GM18508 (cell line): ENCODE results near the gene CCDC9.
"Not testable (repeated sequence)": the region's sequence is repeated elsewhere in the genome, so short reads cannot be mapped to it uniquely, and the experiment has no call there.

ENCODE experiments used
- ATAC-seq: cut with Tn5 transposase; IDR thresholded peaks from one replicate; pipeline ENCODE4 v1.9.1; 2021; ENCODE audit warnings: moderate number of reproducible peaks; ENCODE audit not compliant: insufficient read depth, unreplicated experiment

CCDC9 gene

DNA sequence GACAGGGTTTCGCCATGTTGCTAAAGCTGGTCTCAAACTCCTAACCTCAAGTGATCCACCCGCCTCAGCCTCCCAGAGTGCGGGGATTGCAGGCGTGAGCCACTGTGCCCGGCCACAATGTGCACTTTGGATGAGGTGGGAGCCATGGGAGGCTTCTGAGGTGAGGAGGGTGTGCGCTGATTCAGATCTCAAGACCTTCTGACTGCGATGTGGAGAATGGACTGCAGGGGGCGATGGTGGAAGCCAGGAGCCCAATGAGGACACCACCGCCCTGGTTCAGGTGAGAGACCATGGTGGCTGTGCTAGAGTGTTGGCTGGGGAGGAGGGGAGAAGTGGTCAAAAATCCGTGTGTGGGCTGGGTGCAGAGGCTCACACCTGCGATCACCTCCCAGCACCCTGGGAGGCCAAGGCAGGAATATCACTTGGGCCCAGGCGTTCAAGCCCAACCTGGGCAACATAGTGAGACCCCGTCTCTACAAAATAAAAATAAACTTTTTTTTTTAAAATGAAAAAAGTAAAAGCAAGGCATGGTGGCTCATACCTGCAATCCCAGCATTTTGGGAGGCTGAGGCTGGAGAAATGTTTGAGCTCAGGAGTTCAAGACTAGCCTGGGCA lies 24.0 kb downstream of the CCDC9 start:
- ATAC-seq, result no peak

DNA sequence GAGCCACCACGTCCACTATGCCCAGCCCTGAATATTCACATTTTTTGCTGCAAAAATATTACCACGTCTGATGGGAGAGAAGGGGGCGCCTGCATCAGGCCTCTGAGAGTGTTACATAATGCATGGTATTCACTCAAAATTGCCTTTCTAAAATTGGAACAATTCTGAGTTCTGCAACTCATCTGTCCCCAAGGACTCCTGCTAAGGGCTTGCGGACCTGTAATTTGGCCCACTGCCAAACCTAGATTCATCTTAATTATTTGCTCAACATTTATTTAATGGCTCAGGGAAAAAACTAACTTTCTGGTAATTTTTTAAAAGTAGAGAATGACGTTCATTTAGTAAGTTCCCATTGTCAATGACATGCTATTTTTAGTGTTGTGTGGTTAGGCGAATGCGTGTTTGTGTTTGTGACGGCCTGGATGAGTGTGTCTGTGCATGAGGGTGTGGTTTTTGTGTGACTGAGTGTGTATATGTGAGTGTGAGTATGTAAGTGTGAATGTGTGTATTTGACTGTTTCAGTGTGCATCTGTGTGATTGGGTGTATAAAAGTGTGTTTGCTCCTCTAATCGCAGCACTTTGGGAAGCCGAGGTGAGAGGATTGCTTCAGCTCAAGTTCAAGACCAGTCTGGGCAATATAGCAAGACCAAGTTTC lies 27.2 kb downstream of the CCDC9 start:
- no peak for ATAC-seq

- ATAC-seq, result no peak
Observed at GRCh38 chr19:47284324-47284899, 28.1 kb downstream of the CCDC9 start.

GRCh38 chr19:47296036-47296435 lies 39.7 kb downstream of the CCDC9 start:
- no peak for ATAC-seq

DNA sequence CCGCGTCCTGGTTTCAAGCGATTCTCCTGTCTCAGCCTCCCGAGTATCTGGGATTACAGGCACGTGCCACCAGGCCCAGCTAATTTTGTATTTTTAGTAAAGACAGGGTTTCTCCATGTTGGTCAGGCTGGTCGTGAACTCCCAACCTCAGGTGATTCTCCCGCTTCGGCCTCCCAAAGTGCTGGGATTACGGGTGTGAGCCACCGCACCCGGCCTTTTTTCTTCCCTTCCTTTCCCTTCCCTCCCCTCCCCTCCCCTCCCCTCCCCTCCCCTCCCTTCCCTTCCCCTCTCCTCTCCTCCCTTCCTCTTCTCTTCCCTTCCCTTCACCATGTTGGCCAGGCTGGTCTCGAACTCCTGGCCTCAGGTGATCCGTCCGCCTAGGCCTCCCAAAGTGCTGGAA lies 44.5 kb downstream of the CCDC9 start:
- not testable (repeated sequence) for ATAC-seq

- ATAC-seq, result no peak
Observed at GRCh38 chr19:47302249-47302648, 45.9 kb downstream of the CCDC9 start.

GRCh38 chr19:47303966-47304365 lies 47.6 kb downstream of the CCDC9 start:
- no peak for ATAC-seq

DNA sequence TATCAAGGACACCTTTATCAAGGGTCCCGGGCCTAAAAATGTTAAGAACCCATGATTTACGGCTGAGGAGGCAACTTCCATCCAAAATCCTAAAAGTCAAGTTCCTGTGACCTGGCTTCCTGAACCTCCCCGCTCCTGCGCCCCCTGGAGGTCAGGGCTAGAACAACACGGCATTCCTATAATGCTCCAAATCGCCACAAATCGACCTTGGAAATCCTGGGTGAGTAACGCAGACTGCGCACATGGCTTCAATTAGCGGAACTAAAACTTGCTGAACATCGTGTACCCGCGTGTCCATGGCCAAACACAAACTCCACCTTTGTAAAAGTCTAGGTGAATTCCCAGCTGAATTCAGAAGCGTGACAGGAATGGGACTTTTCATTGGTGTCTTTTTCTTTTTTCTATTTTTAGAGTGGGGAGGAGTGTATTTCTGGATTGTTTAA lies 49.0 kb downstream of the CCDC9 start:
- no peak for ATAC-seq

DNA sequence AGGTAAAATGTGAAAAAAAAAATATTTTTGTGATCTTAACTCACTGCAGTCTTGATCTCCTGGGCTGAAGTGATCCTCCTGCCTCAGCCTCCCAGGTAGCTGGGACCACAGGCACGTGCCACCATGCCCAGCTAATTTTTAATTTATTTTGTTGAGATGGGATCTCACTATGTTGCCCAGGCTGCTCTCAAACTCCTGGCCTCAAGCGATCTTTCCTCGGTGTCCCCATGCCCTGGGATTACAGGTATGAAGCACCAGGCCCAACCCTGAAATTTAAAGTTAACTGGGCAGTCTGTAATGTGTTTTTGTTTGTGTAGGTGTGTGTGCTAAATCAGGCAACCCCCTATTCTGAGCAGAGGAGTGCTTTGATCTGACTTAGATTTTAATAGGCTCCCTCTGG lies 50.0 kb downstream of the CCDC9 start:
- no peak for ATAC-seq

DNA sequence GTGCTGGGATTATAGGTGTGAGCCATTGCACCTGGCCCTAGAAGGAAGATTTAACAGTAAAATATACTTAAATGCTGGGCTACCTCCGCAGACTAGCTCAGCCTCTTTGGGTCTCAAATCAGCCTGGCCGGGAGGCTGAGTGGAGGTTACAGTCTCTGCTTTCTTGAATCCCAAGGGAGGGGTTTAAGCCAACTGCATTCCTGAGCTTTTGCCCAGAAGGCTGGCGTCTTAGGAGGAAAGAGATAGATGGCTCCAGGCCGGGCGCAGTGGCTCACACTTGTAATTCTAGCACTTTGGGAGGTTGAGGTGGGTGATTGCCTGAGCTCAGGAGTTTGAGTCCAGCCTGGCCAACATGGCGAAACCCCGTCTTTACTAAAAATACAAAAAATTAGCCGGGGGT lies 52.7 kb downstream of the CCDC9 start:
- no peak for ATAC-seq

DNA sequence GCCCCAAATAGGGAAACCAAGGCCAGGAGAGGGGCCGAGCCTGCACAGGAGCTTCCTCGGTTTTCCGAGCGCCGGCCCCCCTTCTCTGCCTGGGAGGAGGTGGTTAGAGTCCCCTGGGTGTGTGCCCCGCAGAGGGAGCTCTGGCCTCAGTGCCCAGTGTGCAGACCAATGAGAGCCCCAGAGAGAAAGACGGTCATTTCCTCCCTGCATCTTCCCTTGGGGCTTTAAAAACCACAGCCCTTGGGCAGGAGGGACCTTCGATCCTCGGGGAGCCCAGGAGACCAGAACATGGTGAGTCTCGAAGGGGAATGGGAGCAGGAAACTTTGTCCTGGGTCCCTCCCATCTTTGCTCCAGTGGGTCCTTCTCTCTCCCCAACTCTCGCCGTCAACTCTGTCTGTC lies 53.3 kb downstream of the CCDC9 start, which contains the start of gene C5AR1:
Gene C5AR1 (plus strand): TSS at position 254 of the 400 bp plus-strand sequence. CDS start 35 bp downstream, at position 289.
- no peak for ATAC-seq

DNA sequence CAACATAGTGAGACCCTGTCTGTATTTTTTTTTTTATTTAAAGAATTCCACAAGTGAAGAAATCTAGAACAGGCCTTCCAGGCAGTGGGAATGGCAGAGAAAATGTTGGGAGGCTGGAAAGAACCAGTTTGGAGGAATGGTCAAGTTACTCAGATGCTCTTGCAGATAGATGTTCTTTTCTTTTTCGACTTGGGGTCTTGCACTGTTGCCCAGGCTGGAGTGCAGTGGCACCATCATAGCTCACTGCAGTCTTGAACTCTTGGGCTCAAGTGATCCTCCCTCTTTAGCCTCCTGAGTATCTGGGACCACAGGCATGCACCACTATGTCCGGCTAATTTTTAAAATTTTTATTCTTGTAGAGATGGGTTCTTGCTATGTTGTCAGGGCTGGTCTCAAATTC lies 54.0 kb downstream of the CCDC9 start:
- no peak for ATAC-seq

- no peak for ATAC-seq
Observed at GRCh38 chr19:47310819-47311218, 54.5 kb downstream of the CCDC9 start.

- no peak for ATAC-seq
Observed at GRCh38 chr19:47312366-47313006, 56.2 kb downstream of the CCDC9 start.

GRCh38 chr19:47313754-47314295 lies 57.5 kb downstream of the CCDC9 start:
- no peak for ATAC-seq

DNA sequence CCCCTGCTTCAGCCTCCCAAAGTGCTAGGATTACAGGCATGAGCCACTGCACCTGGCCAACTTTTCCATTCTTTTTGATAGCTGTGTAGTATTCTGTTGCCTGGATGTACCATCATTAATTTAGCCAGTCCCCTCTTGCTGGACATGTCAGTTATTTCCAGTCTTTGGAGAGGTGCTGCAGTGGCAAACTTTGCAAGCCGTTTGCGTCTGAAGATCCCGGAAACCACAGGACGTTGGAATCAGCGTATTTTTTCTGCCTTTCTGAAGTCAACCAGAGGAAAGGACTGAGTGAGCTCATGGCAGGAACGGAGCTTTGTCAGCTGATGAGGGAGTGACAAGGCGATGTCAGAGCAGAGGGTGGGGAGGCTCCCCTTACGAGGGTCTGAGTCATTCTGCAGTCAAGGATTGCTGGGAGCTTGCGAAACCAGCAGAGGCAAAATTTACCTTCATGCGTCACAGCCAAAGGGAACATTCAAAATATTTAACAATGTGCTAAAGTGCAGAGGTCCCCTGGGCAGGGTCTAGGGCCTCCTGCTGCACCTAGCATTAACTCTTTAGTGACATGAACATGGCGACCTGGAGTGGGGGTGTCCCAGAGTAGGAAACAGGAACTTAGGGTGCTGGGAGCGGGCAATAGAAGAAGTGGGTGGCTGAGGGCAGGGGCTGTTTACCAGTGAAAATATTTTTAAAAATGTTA lies 58.9 kb downstream of the CCDC9 start:
- ATAC-seq, result no peak

DNA sequence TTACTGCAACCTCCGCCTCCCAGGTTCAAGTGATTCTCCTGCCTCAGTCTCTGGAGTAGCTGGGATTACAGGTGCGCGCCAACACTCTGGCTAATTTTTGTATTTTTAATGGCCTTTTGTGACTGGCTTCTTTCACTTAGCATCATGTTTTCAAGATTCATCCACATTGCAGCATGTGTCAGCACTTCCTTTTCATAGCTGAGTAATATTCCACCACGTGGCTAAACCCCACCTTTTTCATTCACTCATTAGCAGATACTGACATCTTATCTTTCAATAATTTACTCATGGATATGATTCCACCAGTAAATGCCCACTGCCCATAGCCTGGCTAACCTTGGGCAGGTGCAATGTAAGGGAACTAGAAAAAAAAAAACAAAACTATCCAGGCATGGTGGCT lies 60.2 kb downstream of the CCDC9 start:
- no peak for ATAC-seq

DNA sequence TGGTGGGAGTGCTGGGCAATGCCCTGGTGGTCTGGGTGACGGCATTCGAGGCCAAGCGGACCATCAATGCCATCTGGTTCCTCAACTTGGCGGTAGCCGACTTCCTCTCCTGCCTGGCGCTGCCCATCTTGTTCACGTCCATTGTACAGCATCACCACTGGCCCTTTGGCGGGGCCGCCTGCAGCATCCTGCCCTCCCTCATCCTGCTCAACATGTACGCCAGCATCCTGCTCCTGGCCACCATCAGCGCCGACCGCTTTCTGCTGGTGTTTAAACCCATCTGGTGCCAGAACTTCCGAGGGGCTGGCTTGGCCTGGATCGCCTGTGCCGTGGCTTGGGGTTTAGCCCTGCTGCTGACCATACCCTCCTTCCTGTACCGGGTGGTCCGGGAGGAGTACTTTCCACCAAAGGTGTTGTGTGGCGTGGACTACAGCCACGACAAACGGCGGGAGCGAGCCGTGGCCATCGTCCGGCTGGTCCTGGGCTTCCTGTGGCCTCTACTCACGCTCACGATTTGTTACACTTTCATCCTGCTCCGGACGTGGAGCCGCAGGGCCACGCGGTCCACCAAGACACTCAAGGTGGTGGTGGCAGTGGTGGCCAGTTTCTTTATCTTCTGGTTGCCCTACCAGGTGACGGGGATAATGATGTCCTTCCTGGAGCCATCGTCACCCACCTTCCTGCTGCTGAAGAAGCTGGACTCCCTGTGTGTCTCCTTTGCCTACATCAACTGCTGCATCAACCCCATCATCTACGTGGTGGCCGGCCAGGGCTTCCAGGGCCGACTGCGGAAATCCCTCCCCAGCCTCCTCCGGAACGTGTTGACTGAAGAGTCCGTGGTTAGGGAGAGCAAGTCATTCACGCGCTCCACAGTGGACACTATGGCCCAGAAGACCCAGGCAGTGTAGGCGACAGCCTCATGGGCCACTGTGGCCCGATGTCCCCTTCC lies 63.9 kb downstream of the CCDC9 start:
- ATAC-seq, result no peak
